GM12891 (cell line): ENCODE measurements around the gene EFHC1.
A peak's percentile ranks its signal among the peaks of the same experiment; 100 is the strongest.

Experiments
- DNase-seq: peaks from one replicate; pipeline ENCODE4 v3.0.0; 2011; ENCODE audit warnings: low spot score; ENCODE audit not compliant: insufficient read length
- FAIRE-seq: peaks from 2 replicates; lab custom pipeline; 2011; peaks lifted over from hg19 to GRCh38; lab: Jason Lieb, UNC
- PAX5 ChIP-seq: IDR thresholded peaks from 2 replicates; pipeline ENCODE4 v1.6.1; 2011; ENCODE audit warnings: low read length, moderate library complexity, mild to moderate bottlenecking; ENCODE audit not compliant: insufficient read depth, severe bottlenecking
- POLR2A ChIP-seq: IDR thresholded peaks from 2 replicates; pipeline ENCODE4 v1.6.1; 2011; ENCODE audit warnings: low read depth, low read length, control low read depth
- POLR2AphosphoS5 ChIP-seq: IDR thresholded peaks from 2 replicates; pipeline ENCODE4 v1.6.1; 2011; ENCODE audit warnings: low read depth, low read length, control low read depth
- POU2F2 ChIP-seq: IDR thresholded peaks from 2 replicates; pipeline ENCODE4 v1.6.1; 2011; ENCODE audit warnings: low read depth, mild to moderate bottlenecking, control low read depth, low read length, moderate library complexity
- SPI1 ChIP-seq: IDR thresholded peaks from 2 replicates; pipeline ENCODE4 v1.6.1; 2011; ENCODE audit warnings: low read depth, low read length, control low read depth
- TAF1 ChIP-seq: IDR thresholded peaks from 2 replicates; pipeline ENCODE4 v1.6.1; 2011; ENCODE audit warnings: low read depth, low read length, control low read depth

Gene EFHC1

DNA sequence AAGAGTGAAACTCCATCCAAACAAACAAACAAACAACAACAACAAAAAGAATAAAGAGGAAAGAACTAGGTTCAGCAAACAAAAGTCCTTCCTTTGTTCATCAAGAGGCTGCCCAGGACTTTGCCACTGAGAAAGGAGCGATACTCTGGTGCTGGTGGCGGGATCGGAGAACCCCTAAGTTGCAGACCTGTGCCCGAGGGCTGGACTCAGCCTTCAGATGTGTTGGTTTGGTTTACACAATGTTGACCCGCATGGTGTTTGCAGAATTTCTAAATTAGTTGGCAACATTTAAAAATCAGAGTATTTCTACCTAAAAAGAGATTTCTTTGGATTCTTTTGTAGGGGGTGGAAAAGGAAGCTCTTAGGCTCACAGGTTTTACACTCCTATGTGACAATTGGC is 114.2 kb downstream of the EFHC1 start:
- TF ChIP-seq TAF1 = no peak
- TF ChIP-seq POU2F2 = no peak
- no peak for TF ChIP-seq PAX5
- TF ChIP-seq SPI1 = no peak
- no peak for TF ChIP-seq POLR2AphosphoS5
- TF ChIP-seq POLR2A = no peak
- no peak for FAIRE-seq
- no peak for DNase-seq

GRCh38 chr6:52534966-52535390 is 114.8 kb downstream of the EFHC1 start:
- DNase-seq (no peak), FAIRE-seq (peak; percentile 69)
- TF ChIP-seq SPI1 (no peak), POLR2A (no peak), PAX5 (no peak), TAF1 (no peak), POU2F2 (no peak), POLR2AphosphoS5 (no peak)

- no peak for TF ChIP-seq TAF1
- no peak for TF ChIP-seq POLR2A
- no peak for TF ChIP-seq POLR2AphosphoS5
- TF ChIP-seq PAX5 = no peak
- TF ChIP-seq SPI1 = no peak
- TF ChIP-seq POU2F2 = no peak
- FAIRE-seq (no peak), DNase-seq (no peak)
Measured at GRCh38 chr6:52535711-52536423, 115.7 kb downstream of the EFHC1 start.

DNA sequence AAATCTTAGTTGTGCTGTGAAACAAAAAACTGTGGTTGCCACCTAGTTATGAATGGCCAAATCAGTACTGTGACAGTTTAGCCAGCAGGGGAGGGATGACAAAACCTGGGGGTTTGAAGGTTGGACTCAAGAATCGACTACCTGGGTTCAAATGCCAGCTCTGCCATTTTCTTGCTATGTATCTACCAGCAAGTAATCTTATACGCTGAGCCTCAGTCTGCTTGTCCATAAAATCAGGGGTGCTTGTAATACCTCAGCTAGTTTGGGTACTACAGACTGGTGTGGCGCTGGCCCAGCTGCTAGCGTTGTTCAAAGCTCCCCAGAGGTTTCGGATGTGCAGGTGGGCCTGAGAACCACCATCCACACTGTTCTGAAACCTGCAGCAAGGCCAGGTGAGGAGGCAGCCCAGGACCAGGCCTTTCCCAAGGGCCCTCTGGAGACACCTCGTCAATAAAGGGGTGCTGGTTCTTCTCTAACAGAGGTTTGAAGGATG is 116.3 kb downstream of the EFHC1 start:
- TF ChIP-seq POLR2A (no peak), TAF1 (no peak), PAX5 (no peak), POLR2AphosphoS5 (no peak), SPI1 (no peak), POU2F2 (no peak)
- no peak for DNase-seq
- peak; percentile 72 for FAIRE-seq

DNA sequence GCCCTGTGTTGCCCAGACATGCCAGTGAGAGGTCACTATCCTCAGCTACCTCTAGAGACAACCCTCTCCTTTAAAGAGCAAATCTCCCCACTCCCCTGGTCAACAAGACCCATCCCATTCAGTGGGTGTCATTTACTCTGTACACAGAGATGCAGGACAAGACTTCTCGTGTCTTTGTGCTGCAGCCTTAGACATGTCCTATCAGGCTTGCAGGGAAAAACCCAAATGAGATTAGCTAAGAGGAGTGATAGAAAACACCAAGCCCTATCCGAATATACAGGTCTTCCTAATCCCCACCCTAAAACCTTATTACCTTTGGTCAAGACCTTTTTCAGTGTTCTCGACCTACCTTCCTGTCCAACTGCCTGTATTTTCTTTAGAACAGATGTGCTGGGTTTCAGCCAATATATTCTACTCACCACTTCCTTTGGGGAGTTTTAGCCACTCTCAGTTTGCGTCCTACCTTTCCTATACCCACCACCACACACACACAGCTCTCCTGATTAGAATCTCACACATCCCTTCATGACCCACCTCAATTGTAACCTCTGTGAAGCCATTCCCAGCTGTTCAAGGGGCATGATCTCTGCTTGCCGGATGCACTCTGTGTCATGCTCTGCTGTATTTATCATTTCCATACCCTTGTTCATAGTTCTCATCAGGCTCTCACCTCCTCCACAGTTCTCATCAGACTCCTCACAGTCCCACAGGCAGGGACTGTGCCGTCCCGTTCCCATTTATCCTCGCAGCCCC is 117.0 kb downstream of the EFHC1 start:
- TF ChIP-seq SPI1 (peak; percentile 51), POLR2AphosphoS5 (no peak)
- FAIRE-seq (peak; percentile 91), DNase-seq (no peak)

GRCh38 chr6:52538252-52538900 is 118.2 kb downstream of the EFHC1 start:
- FAIRE-seq = no peak
- TF ChIP-seq SPI1 (no peak), POLR2A (no peak), TAF1 (no peak), POU2F2 (no peak), PAX5 (no peak), POLR2AphosphoS5 (no peak)
- no peak for DNase-seq

DNA sequence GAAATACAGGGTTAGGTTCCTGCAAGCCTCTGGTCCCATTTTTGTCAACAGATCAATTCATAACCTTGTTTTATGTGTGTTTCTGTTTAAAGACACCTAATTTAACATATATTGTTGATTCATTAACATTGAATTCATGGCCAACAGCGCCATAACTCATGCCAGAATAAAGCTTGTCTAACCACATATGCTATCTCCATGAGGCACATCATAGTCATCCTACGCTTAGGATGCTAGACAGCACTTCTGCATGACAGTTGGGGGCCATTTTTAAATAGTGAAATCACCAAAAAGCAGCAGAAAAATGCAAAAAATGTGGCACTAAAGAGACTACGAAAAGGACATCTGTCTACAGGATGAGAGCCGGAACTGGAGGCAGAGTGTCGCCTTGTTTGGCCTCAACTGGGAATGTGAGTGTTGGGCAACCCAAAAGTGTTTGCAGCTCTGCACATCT is 118.8 kb downstream of the EFHC1 start:
- DNase-seq = no peak
- TF ChIP-seq POLR2A = no peak
- TF ChIP-seq PAX5 = no peak
- TF ChIP-seq SPI1 = no peak
- no peak for TF ChIP-seq POLR2AphosphoS5
- TF ChIP-seq POU2F2 = no peak
- no peak for TF ChIP-seq TAF1
- peak; percentile 13 for FAIRE-seq

- FAIRE-seq (no peak), DNase-seq (no peak)
- TF ChIP-seq POLR2A (no peak), PAX5 (no peak), POU2F2 (no peak), POLR2AphosphoS5 (no peak), TAF1 (no peak), SPI1 (no peak)
Measured at GRCh38 chr6:52539607-52540006, 119.5 kb downstream of the EFHC1 start.

GRCh38 chr6:52540286-52540902 is 120.3 kb downstream of the EFHC1 start:
- DNase-seq (no peak), FAIRE-seq (no peak)
- TF ChIP-seq POLR2A = no peak
- no peak for TF ChIP-seq TAF1
- TF ChIP-seq SPI1 = no peak
- TF ChIP-seq POU2F2 = no peak
- no peak for TF ChIP-seq PAX5
- TF ChIP-seq POLR2AphosphoS5 = no peak
